Neural progenitor cell (in vitro differentiated cells): ENCODE results near the gene PTCD3.

ENCODE experiments used
- CTCF ChIP-seq: fragments of 200-600 bp; sonication (generic); IDR thresholded peaks from 2 replicates; pipeline ENCODE4 v1.5.1; 2017; ENCODE audit warnings: antibody characterized with exemption, mild to moderate bottlenecking
- EZH2 ChIP-seq: fragments of 200-600 bp; sonication (generic); IDR thresholded peaks from 2 replicates; pipeline ENCODE4 v1.6.1; 2017; ENCODE audit warnings: antibody characterized with exemption, mild to moderate bottlenecking, moderate library complexity
- EZH2phosphoT487 ChIP-seq: fragments of 200-600 bp; sonication (generic); IDR thresholded peaks from 2 replicates; pipeline ENCODE4 v1.6.1; 2017; ENCODE audit warnings: antibody characterized with exemption

GRCh38 chr2:86062043-86062442, 44.0 kb upstream of the PTCD3 start:
- no peak for TF ChIP-seq CTCF
- no peak for TF ChIP-seq EZH2phosphoT487
- no peak for TF ChIP-seq EZH2
